DMS 273 treated with DMSO at 0.1 percent for 48 hours (cell line): ENCODE measurements around the gene RPRD2.
A peak's percentile ranks its signal among the peaks of the same experiment; 100 is the strongest.

Experiments used
- DNase-seq: peaks from one replicate; lab custom pipeline; 2025; lab: John Stamatoyannopoulos, UW

Gene RPRD2

GRCh38 chr1:150472601-150473200, 108.8 kb downstream of the RPRD2 start:
- no peak for DNase-seq

GRCh38 chr1:150473659-150474058, 109.7 kb downstream of the RPRD2 start:
- no peak for DNase-seq

GRCh38 chr1:150474869-150475268, 110.9 kb downstream of the RPRD2 start:
- no peak for DNase-seq

- DNase-seq: no peak
Measured at GRCh38 chr1:150476754-150477153, 112.8 kb downstream of the RPRD2 start.

- no peak for DNase-seq
Measured at GRCh38 chr1:150477320-150477719, 113.4 kb downstream of the RPRD2 start.

GRCh38 chr1:150477733-150478132, 113.8 kb downstream of the RPRD2 start:
- no peak for DNase-seq

GRCh38 chr1:150479370-150479769, 115.4 kb downstream of the RPRD2 start:
- DNase-seq: no peak

GRCh38 chr1:150479927-150480352, 116.0 kb downstream of the RPRD2 start:
- DNase-seq: no peak

GRCh38 chr1:150484431-150484830, 120.5 kb downstream of the RPRD2 start:
- no peak for DNase-seq

- peak; percentile 95 for DNase-seq
Measured at GRCh38 chr1:150484861-150485260, 120.9 kb downstream of the RPRD2 start.

GRCh38 chr1:150486966-150487762, 123.2 kb downstream of the RPRD2 start, which contains the start of gene TARS2:
TSS of gene TARS2 (plus strand) at chr1:150487419. CDS start at chr1:150487451, 32 bp downstream.
- peak; percentile 100 for DNase-seq

GRCh38 chr1:150487763-150488115, 123.8 kb downstream of the RPRD2 start:
- DNase-seq: no peak

- DNase-seq: no peak
Measured at GRCh38 chr1:150493175-150493574, 129.2 kb downstream of the RPRD2 start.

- DNase-seq: no peak
Measured at GRCh38 chr1:150498342-150498741, 134.4 kb downstream of the RPRD2 start.

- no peak for DNase-seq
Measured at GRCh38 chr1:150505431-150505830, 141.5 kb downstream of the RPRD2 start.

- DNase-seq: peak; percentile 94
Measured at GRCh38 chr1:150507912-150508864, 144.2 kb downstream of the RPRD2 start, which contains the start of gene ECM1. TSS of gene ECM1 (plus strand) at chr1:150508109. CDS start at chr1:150508210, 101 bp downstream.

GRCh38 chr1:150508982-150509381, 145.0 kb downstream of the RPRD2 start:
- no peak for DNase-seq

GRCh38 chr1:150511551-150511950, 147.6 kb downstream of the RPRD2 start:
- no peak for DNase-seq

- no peak for DNase-seq
Measured at GRCh38 chr1:150511985-150512660, 148.2 kb downstream of the RPRD2 start.

GRCh38 chr1:150512846-150513245, 148.9 kb downstream of the RPRD2 start:
- DNase-seq: no peak

- peak; percentile 100 for DNase-seq
Measured at GRCh38 chr1:150513351-150513791, 149.4 kb downstream of the RPRD2 start.

GRCh38 chr1:150514260-150514659, 150.3 kb downstream of the RPRD2 start:
- no peak for DNase-seq
